ENCODE data around the gene TREX2. TPM values are rescaled to one million over a fixed set of nuclear protein-coding genes. Genes with fewer than 3 reads are reported as not detected.

TREX2 gene
- total RNA-seq, 1 donor = 3.3 TPM

- Histone ChIP-seq H3K4me3 (ENCODE audit: insufficient read depth, low read length) (no peak overlapping the region), H3K79me2 (ENCODE audit: insufficient read depth, low read length) (no peaks in the 10 kb centered on the region), H3K27ac (ENCODE audit: low read depth, low read length) (no peak overlapping the region), H3K4me1 (ENCODE audit: insufficient read depth, low read length) (no peaks in the 10 kb centered on the region), H3K4me2 (ENCODE audit: insufficient read depth, low read length) (no peak overlapping the region), H4K20me1 (ENCODE audit: insufficient read depth, low read length) (no peaks in the 10 kb centered on the region), H3K9me3 (ENCODE audit: low read depth, low read length) (no peaks in the 10 kb centered on the region), H2AFZ (ENCODE audit: low read length) (no peak overlapping the region), H3K36me3 (ENCODE audit: insufficient read depth, low read length) (no peaks in the 10 kb centered on the region), H3K27me3 (ENCODE audit: insufficient read depth, low read length) (peaks cover 25% of the 10 kb centered on the region)
- TF ChIP-seq CTCF (IDR thresholded peaks at IDR 0.05; ENCODE audit: extremely low read depth, low read depth, low read length) = no peak
- DNase-seq (ENCODE audit: insufficient read length, low spot score, missing footprints) = peak; percentile 83
These were observed 37.6 kb downstream of the TREX2 start for GRCh38 chrX:153408221-153408721.

GRCh38 chrX:153407736-153408135, 38.1 kb downstream of the TREX2 start:
- no peak overlapping the region for H2AFZ ChIP-seq (ENCODE audit: low read length)

GRCh38 chrX:153406903-153407302, 39.0 kb downstream of the TREX2 start:
- H3K4me2 ChIP-seq (ENCODE audit: insufficient read depth, low read length) = no peak overlapping the region
- no peak overlapping the region for H3K4me3 ChIP-seq (ENCODE audit: insufficient read depth, low read length)
- peak; percentile 53 for DNase-seq (ENCODE audit: insufficient read length, low spot score, missing footprints)
- H3K27me3 ChIP-seq (ENCODE audit: insufficient read depth, low read length) = peaks cover 14% of the 10 kb centered on the region
- no peak overlapping the region for H2AFZ ChIP-seq (ENCODE audit: low read length)
- no peak for TF ChIP-seq CTCF (IDR thresholded peaks at IDR 0.05; ENCODE audit: extremely low read depth, low read depth, low read length)
- no peaks in the 10 kb centered on the region for H4K20me1 ChIP-seq (ENCODE audit: insufficient read depth, low read length)
- no peaks in the 10 kb centered on the region for H3K4me1 ChIP-seq (ENCODE audit: insufficient read depth, low read length)
- H3K9me3 ChIP-seq (ENCODE audit: low read depth, low read length) = no peaks in the 10 kb centered on the region
- H3K79me2 ChIP-seq (ENCODE audit: insufficient read depth, low read length) = no peaks in the 10 kb centered on the region
- no peak overlapping the region for H3K27ac ChIP-seq (ENCODE audit: low read depth, low read length)
- no peaks in the 10 kb centered on the region for H3K36me3 ChIP-seq (ENCODE audit: insufficient read depth, low read length)

More at GRCh38 chrX:153407736-153408135, 38.1 kb downstream of the TREX2 start:
- Histone ChIP-seq H3K27ac (ENCODE audit: low read depth, low read length) (no peak overlapping the region), H3K9me3 (ENCODE audit: low read depth, low read length) (no peaks in the 10 kb centered on the region), H3K36me3 (ENCODE audit: insufficient read depth, low read length) (no peaks in the 10 kb centered on the region), H3K4me1 (ENCODE audit: insufficient read depth, low read length) (no peaks in the 10 kb centered on the region), H3K4me3 (ENCODE audit: insufficient read depth, low read length) (no peak overlapping the region), H3K27me3 (ENCODE audit: insufficient read depth, low read length) (peaks cover 22% of the 10 kb centered on the region), H4K20me1 (ENCODE audit: insufficient read depth, low read length) (no peaks in the 10 kb centered on the region), H3K79me2 (ENCODE audit: insufficient read depth, low read length) (no peaks in the 10 kb centered on the region), H3K4me2 (ENCODE audit: insufficient read depth, low read length) (no peak overlapping the region)
- peak; percentile 80 for DNase-seq (ENCODE audit: insufficient read length, low spot score, missing footprints)
- no peak for TF ChIP-seq CTCF (IDR thresholded peaks at IDR 0.05; ENCODE audit: extremely low read depth, low read depth, low read length)

- Histone ChIP-seq H3K27me3 (ENCODE audit: insufficient read depth, low read length) (peaks cover 8% of the 10 kb centered on the region), H3K79me2 (ENCODE audit: insufficient read depth, low read length) (no peaks in the 10 kb centered on the region), H3K9me3 (ENCODE audit: low read depth, low read length) (no peaks in the 10 kb centered on the region), H3K4me3 (ENCODE audit: insufficient read depth, low read length) (no peak overlapping the region), H3K4me1 (ENCODE audit: insufficient read depth, low read length) (no peaks in the 10 kb centered on the region), H3K27ac (ENCODE audit: low read depth, low read length) (no peak overlapping the region), H4K20me1 (ENCODE audit: insufficient read depth, low read length) (no peaks in the 10 kb centered on the region), H3K36me3 (ENCODE audit: insufficient read depth, low read length) (no peaks in the 10 kb centered on the region), H3K4me2 (ENCODE audit: insufficient read depth, low read length) (no peak overlapping the region), H2AFZ (ENCODE audit: low read length) (no peak overlapping the region)
- TF ChIP-seq CTCF (IDR thresholded peaks at IDR 0.05; ENCODE audit: extremely low read depth, low read depth, low read length) = no peak
- peak; percentile 65 for DNase-seq (ENCODE audit: insufficient read length, low spot score, missing footprints)
These were observed 39.8 kb downstream of the TREX2 start for GRCh38 chrX:153406011-153406410.
